Astrocyte of the cerebellum (primary cell): ENCODE data around the gene SYCP2L.

ENCODE experiments used
- DNase-seq: peaks from one replicate; pipeline ENCODE4 v3.0.0-alpha.2; 2011; ENCODE audit warnings: low read depth
- H3K4me3 ChIP-seq: 2 replicates; pipeline ENCODE4 v1.5.1; 2011; ENCODE audit warnings: mild to moderate bottlenecking, low read depth, low read length, moderate library complexity
- CTCF ChIP-seq: IDR thresholded peaks from 2 replicates; pipeline ENCODE4 v1.5.1; 2012; ENCODE audit warnings: low read length, low read depth, moderate library complexity, mild to moderate bottlenecking; ENCODE audit errors: missing control alignments
- in situ Hi-C: cut with HindIII; loops from 2 replicates; pipeline ENCODE4 v1.10.0; 2017; ENCODE audit warnings: low sequenced_read_pairs

Gene SYCP2L

DNA sequence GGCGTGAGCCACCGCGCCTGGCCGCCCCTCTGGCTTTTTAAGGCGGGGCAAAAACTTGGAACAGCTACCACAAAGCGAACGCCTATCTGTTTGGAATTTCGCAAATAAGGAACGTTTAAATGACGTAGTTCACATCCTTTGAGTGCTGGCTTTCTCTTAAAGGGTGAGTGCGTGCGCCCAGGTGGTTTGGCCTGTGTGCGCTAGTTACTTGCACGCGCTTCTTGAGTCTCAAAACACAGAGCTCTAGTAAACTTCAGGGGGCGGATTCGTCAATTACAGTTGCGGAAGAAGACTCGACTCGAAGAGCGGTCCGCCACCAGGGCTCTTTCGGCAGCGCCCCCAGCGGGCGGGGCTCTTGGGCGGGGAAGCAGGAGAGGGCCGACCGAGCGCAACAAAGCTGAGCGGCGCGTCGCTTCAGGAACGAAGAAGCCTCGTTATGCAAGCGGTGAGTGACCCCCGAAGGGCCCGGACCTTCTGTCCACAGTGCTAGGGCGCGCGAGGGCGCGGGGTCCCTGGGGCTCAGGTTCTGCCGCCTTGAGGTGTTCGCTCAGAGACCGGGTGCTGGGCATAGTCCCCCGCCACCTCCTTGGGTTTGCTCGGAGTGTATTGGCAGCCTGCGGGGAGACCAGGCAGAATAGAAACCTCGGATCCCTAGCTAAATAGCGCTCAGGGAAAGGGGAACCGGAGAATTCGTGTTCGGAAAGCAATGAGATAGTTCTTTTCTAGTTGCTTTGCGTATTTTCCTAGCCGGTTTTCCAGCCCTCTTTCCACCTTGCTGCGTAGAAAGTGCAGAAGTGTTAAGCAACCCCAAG is at the start of gene SYCP2L:
Gene SYCP2L (plus strand): TSS at position 362 of the 812 bp plus-strand sequence. CDS start 75 bp downstream, at position 437.
- in situ Hi-C loops, result no loop called here
- DNase-seq, result peak; percentile 31
- peak within 1 kb of the TSS; percentile 45 for H3K4me3 ChIP-seq
- TF ChIP-seq CTCF, result peak; percentile 39

- no peak for DNase-seq
- H3K4me3 ChIP-seq, result peak overlapping the region; percentile 69
- no peak for TF ChIP-seq CTCF
- in situ Hi-C loops, result no loop called here
Observed at GRCh38 chr6:10837622-10837994, 49.2 kb upstream of the SYCP2L start.

DNA sequence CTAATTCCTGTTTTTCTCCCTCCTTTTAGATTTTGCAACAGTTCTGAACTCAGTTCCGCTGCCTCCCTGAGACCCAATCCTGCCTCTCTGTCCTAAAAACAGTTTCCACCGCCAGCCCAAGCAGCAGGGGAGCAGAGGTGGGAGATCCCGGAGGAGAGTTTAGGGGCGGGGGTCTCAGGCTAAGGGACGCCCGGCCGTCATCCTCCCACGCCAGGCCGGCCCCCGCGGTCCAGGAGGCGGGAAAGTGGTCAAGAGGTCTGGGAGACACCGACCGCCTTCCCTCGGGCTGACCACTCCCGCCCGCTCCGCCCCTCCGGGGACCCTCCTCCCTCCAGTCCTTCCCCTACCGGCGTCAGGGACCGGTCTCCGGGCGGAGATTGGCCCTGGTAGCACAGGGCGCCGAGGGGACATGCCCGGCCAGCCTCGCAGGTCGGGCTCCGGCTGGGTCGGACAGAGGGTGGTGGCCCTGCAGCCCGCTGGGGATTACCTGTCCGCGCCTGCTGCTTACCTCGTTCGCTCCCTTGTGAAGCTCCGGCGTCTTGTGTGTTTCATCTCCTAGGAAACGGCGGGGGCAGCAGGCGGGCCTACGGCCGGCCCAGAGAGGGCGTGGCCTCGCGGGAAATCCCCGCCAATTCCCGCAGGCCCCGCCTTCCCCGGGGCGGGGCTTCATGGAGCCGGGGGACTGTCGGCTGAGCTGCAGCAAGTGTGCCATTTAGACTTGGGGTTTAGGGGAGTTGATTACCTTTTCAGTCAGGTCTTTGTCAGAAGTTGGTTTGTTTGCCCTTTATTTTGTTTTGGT is 48.7 kb upstream of the SYCP2L start, which contains the start of gene MAK:
Gene MAK (minus strand): TSS at position 545 of the 799 bp plus-strand sequence. CDS start 7,891 bp downstream, outside the sequence.
- peak; percentile 29 for DNase-seq
- TF ChIP-seq CTCF, result no peak
- in situ Hi-C loops, result no loop called here
- peak within 1 kb of the TSS; percentile 69 for H3K4me3 ChIP-seq

DNA sequence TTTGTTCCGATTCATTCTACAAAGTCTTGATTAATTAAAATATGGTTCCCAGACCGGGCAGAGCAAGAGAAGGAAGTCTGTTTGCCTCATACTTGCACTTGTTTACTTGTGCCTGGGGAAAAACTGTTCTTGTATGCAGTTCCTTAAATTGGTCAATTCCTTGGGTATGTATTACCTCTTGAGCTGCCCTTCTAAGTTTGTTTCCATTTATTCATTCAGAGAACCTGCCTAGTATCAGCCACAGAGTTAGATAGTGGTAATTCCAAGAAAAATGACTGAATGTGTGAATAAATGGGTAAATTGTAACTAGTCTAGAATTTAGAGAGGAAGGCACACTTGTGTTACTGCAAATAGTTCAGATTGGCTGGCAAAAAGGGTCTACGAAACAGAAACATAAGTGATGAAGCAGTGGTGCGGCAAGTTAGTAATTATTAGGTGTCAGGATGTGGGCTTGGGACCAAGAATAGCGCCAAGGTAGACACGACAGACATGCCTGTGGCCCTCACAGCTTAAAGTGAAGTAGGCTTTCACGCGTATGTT is 48.0 kb upstream of the SYCP2L start:
- no peak for DNase-seq
- in situ Hi-C loops, result no loop called here
- H3K4me3 ChIP-seq, result peak overlapping the region; percentile 69
- no peak for TF ChIP-seq CTCF

- no peak overlapping the region for H3K4me3 ChIP-seq
- TF ChIP-seq CTCF, result no peak
- in situ Hi-C loops, result no loop called here
- no peak for DNase-seq
Observed at GRCh38 chr6:10843554-10843953, 43.3 kb upstream of the SYCP2L start.

DNA sequence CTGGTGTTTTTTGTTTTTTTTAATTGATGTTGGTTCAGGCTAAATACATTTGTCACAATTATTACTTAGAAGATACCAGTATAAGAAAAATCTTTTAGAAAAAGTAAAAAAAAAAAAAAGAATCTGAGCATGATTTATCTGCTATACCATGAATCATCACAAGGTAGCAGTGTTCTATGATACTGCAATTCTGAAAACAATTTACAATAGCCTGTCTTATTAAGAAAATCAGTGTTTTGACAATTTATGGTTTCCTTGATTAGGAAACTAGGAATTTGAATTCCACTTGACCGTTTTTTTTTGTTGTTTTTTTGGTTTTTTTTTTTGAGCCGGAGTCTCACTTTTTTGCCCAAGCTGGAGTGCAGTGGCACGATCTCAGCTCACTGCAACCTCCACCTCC is 39.2 kb upstream of the SYCP2L start:
- DNase-seq, result no peak
- no peak for TF ChIP-seq CTCF
- in situ Hi-C loops, result no loop called here
- H3K4me3 ChIP-seq, result no peak overlapping the region
